ENCODE data around the gene CIART. TPM values are rescaled to one million over a fixed set of nuclear protein-coding genes. Genes with fewer than 3 reads are reported as not detected.

Gene CIART
- total RNA-seq, 1 experiment from 2014 or later, result 5.3 TPM

DNA sequence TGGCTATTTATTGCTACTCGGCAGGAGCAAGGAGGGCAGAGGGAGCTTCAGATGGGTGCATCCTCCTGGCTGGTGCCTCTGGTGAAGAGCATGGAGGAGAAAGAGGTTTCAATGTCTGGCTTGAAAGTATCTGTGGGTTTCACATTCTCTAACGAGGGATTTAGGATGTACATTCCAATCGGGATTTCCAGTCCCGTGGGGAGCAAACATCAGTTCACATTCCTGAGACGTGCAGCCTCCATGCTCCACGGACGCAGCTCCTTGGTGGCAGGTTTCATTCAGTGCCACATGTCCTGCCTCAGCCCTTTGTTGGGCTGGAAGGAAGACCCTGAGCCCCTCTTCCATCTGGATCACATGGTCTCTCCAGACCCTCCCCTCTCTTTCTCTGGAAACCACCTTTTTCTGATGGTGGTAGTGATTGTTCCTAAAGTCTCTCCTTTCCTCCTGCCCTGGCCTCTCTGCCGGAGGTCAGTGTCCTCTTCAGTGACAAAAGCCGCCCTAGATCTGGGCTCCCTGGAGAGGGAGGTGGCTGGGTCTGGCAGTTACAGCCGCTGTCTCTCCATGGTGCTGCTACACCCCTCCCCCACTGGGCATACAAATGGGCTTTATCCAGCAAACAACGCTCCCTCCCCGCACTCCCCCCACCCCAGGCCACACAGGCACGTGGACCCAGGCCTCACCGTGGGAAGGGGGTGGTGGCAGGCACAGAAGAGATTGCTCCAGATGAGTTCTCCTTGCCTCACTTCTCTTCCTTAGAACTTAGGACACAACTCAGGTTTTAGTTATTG lies 25.6 kb upstream of the CIART start:
- Histone ChIP-seq H3K4me3 (ENCODE audit: insufficient read depth, low read depth, low read length) (peak overlapping the region; percentile 79), H3K36me3 (replicated peaks; ENCODE audit: control insufficient read depth, insufficient read depth, low read length) (peaks cover 8% of the 10 kb centered on the region), H3K27me3 (ENCODE audit: control insufficient read depth, insufficient read depth, low read length) (no peaks in the 10 kb centered on the region)
- peak; percentile 63 for DNase-seq

DNA sequence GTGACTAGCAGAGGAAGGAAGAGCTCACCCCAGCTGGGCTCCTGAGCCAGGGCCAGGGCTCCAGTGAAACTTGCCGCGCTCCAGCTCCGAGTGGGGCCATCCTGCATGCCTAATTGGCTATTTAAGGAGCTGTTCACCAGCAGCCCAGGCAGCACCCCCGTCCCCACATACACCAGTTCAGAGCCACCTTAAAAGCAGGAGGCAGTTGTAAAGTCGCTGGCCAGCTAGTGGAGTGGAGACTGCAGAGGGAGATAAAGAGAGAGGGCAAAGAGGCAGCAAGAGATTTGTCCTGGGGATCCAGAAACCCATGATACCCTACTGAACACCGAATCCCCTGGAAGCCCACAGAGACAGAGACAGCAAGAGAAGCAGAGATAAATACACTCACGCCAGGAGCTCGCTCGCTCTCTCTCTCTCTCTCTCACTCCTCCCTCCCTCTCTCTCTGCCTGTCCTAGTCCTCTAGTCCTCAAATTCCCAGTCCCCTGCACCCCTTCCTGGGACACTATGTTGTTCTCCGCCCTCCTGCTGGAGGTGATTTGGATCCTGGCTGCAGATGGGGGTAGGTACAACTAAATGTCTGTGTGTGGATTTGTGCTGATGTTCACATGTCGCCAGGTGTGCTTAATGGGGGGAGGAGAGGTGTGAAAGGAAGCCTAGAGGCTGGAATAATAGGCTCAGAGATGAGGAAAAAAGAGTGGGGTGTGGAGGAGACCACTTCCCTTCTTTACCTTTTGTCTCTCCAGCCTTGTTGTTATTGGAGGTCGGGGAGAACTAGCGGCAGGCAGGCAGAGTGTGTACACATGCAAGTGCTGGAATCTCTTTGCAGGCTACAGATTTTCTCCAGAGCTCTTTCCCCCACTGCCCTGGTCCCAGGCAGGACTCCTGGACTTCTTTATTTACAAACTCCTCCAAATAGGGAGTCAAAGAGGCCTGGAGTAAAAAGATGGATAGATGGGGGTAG lies 24.4 kb upstream of the CIART start, which contains the start of gene CA14:
CA14 (plus strand) TSS at position 151 of the 962 bp plus-strand sequence; CDS start at position 506, 355 bp downstream.
- H3K36me3 ChIP-seq (replicated peaks; ENCODE audit: control insufficient read depth, insufficient read depth, low read length), result peaks cover 13% of the 10 kb centered on the region
- H3K4me3 ChIP-seq (ENCODE audit: insufficient read depth, low read depth, low read length), result peak within 1 kb of the TSS; percentile 79
- DNase-seq, result peak; percentile 56
- no peaks in the 10 kb centered on the region for H3K27me3 ChIP-seq (ENCODE audit: control insufficient read depth, insufficient read depth, low read length)

DNA sequence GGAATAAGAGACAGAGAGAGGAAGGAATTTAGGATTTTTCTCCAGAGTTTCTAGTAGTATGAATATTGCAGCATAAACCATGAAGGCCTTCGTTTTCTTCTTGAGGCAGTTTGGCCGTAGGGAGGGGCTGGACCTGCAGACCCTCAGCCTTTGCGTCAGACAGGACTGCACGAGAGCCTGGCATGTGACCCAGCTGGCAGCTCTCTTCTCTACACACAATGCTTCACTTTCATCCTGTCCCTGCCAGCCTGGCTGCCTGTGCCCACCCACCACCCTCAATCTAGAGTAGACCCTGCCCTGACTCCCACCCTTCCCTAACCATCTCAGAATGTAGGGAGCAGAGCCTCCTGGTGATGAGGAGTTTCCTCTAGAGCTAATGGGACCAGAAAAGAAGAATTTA lies 23.1 kb upstream of the CIART start:
- H3K36me3 ChIP-seq (replicated peaks; ENCODE audit: control insufficient read depth, insufficient read depth, low read length), result peaks cover 19% of the 10 kb centered on the region
- peak overlapping the region; percentile 79 for H3K4me3 ChIP-seq (ENCODE audit: insufficient read depth, low read depth, low read length)
- DNase-seq, result no peak
- no peaks in the 10 kb centered on the region for H3K27me3 ChIP-seq (ENCODE audit: control insufficient read depth, insufficient read depth, low read length)

DNA sequence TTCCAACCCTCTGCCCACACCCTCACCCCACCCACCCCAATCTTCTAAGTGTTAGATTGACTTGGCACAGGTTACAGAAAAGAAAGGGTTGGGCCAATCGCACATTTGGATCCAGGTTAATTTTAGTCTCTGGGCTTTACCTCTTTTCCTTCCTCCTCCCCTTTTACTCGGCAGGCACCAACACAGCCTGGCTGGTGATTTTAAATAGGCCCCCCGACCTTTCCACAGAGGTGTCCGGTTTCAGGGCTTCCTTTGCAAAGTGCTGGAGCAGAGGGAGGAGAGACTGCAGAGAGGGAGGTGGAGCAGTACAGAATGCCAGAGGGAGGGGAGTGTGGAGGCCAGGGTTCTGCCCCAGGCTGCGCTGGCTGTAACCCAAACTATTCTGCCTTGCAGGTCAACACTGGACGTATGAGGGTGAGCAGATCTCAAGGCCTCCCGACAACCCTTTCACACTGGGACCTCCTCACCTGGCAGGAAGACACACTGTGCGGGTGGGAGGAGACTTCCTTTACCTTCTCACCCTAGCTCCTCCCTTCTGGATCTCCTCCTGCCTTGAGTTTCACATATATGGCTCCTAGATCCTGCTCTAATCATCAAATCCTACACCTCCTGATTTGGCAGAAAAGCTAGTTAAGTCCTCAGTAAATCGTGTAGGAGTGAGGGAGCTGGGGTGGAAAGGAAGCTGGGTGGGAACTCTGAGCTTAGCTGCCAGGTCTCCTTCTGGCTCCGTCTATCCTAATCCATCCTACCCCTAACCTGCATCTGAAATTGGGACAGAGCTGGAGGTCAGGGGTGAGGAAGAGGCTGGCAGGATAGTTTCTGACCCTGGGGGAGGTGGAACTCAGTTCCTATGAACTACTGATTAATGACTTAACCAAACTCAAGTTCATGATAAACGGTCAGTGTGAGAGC lies 22.3 kb upstream of the CIART start:
- Histone ChIP-seq H3K4me3 (ENCODE audit: insufficient read depth, low read depth, low read length) (peak overlapping the region; percentile 79), H3K36me3 (replicated peaks; ENCODE audit: control insufficient read depth, insufficient read depth, low read length) (peaks cover 25% of the 10 kb centered on the region), H3K27me3 (ENCODE audit: control insufficient read depth, insufficient read depth, low read length) (no peaks in the 10 kb centered on the region)
- peak; percentile 88 for DNase-seq

DNA sequence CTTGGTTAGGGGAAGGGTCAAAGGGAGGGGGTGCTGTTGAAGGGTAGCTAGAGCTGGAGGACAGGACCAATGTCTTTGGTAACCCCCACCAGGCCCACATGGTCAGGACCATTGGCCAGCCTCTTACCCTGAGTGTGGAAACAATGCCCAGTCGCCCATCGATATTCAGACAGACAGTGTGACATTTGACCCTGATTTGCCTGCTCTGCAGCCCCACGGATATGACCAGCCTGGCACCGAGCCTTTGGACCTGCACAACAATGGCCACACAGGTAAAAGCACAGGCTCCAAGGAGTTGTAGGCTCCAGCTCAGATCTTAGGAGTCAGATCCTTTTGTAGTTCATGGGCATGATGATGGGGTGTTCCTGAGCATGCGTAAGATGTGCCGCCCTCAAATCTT lies 21.0 kb upstream of the CIART start:
- no peak for DNase-seq
- Histone ChIP-seq H3K36me3 (replicated peaks; ENCODE audit: control insufficient read depth, insufficient read depth, low read length) (peaks cover 35% of the 10 kb centered on the region), H3K27me3 (ENCODE audit: control insufficient read depth, insufficient read depth, low read length) (no peaks in the 10 kb centered on the region)

DNA sequence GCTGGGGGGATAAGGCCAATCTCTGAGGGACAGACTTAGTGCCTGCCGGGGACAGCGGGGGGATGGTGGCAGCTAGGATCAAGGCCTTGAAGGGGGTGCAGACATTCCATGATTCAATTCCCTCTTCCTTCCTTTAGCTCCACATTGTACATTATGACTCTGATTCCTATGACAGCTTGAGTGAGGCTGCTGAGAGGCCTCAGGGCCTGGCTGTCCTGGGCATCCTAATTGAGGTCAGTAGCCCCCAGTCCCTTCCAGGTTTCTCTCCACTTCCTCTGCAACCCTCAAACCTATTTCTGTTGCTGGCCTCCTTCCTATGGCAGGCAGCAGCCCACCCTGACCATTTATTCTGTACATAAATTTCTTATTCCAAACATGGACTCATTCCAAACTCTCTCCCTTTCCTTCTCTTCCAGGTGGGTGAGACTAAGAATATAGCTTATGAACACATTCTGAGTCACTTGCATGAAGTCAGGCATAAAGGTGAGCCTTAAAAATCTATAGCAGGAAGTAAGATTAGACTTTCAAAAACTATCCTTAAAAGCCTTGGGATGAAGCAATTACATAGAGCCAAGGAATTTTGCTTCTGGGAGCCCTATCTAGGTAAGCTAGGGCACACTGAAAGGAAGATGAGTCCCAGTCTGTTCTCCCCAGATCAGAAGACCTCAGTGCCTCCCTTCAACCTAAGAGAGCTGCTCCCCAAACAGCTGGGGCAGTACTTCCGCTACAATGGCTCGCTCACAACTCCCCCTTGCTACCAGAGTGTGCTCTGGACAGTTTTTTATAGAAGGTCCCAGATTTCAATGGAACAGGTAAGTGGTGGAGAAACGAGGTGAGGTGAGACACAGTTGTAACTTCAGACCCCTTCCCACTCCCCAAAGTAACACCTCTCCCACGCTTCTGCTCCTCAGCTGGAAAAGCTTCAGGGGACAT lies 19.7 kb upstream of the CIART start:
- H3K27me3 ChIP-seq (ENCODE audit: control insufficient read depth, insufficient read depth, low read length), result no peaks in the 10 kb centered on the region
- H3K4me3 ChIP-seq (ENCODE audit: insufficient read depth, low read depth, low read length), result no peak overlapping the region
- DNase-seq, result no peak
- H3K36me3 ChIP-seq (replicated peaks; ENCODE audit: control insufficient read depth, insufficient read depth, low read length), result peaks cover 40% of the 10 kb centered on the region

More for the DNA sequence above, 21.0 kb upstream of the CIART start:
- H3K4me3 ChIP-seq (ENCODE audit: insufficient read depth, low read depth, low read length), result no peak overlapping the region

DNA sequence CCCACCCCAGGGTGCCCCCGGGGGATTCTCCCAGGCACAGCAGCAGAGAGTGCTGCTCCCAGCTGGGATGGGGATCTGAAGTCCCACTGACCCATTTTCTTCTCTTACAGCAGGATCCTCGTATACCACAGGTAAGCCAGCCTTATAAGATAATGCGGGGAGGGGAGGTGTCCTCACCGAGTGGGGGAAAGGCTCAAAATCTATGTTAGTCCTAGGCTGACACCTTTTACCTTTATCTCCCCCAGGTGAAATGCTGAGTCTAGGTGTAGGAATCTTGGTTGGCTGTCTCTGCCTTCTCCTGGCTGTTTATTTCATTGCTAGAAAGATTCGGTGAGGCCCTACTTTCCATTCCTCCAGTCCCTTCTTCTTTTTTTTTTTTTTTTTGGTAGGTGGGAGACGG lies 18.8 kb upstream of the CIART start:
- no peak for DNase-seq
- H3K36me3 ChIP-seq (replicated peaks; ENCODE audit: control insufficient read depth, insufficient read depth, low read length), result peaks cover 40% of the 10 kb centered on the region
- H3K4me3 ChIP-seq (ENCODE audit: insufficient read depth, low read depth, low read length), result no peak overlapping the region
- no peaks in the 10 kb centered on the region for H3K27me3 ChIP-seq (ENCODE audit: control insufficient read depth, insufficient read depth, low read length)

DNA sequence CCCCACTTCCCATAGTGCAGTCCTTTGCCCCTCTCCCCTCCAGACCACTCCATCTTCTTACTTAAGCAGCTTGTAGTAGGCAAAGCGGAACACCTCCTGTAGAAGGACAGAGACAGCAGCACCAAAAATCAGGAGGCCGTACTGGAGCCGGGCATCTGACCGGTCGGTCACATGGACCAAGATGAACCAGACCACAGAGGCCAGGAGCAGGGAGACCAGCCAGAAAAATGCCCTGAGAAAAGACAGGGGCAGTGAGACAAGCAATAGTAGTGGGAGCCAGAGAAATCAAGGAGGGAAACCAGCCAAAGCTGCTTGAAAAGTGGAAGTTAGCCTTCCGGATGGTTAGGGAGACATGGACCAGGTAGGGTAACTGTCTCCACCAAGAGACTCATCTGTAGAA lies 14.5 kb upstream of the CIART start:
- Histone ChIP-seq H3K4me3 (ENCODE audit: insufficient read depth, low read depth, low read length) (peak overlapping the region; percentile 90), H3K36me3 (replicated peaks; ENCODE audit: control insufficient read depth, insufficient read depth, low read length) (peaks cover 27% of the 10 kb centered on the region)

DNA sequence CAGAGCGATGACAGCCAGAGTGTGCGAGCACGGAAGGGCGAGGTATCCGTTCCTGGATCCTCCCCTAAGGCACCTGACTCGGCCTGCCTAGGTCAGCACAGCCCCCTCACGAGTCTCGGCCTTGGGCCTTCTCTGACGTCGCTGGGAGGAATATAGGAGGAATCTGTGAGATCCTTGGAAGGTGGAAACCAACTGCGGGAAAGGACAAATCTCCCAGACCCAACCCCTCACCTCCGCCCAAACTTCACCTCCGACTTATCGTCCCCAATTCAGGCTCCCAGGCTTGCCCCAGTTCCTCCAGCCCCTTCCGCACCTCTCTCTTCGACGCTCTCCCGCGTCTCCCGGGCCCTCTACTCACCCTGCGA lies 14.0 kb upstream of the CIART start:
- H3K36me3 ChIP-seq (replicated peaks; ENCODE audit: control insufficient read depth, insufficient read depth, low read length), result peaks cover 23% of the 10 kb centered on the region
- H3K27me3 ChIP-seq (ENCODE audit: control insufficient read depth, insufficient read depth, low read length), result no peaks in the 10 kb centered on the region
- H3K4me3 ChIP-seq (ENCODE audit: insufficient read depth, low read depth, low read length), result peak overlapping the region; percentile 90
- DNase-seq, result peak; percentile 58

More for the DNA sequence above, 14.5 kb upstream of the CIART start:
- peak; percentile 12 for DNase-seq
- H3K27me3 ChIP-seq (ENCODE audit: control insufficient read depth, insufficient read depth, low read length), result no peaks in the 10 kb centered on the region

DNA sequence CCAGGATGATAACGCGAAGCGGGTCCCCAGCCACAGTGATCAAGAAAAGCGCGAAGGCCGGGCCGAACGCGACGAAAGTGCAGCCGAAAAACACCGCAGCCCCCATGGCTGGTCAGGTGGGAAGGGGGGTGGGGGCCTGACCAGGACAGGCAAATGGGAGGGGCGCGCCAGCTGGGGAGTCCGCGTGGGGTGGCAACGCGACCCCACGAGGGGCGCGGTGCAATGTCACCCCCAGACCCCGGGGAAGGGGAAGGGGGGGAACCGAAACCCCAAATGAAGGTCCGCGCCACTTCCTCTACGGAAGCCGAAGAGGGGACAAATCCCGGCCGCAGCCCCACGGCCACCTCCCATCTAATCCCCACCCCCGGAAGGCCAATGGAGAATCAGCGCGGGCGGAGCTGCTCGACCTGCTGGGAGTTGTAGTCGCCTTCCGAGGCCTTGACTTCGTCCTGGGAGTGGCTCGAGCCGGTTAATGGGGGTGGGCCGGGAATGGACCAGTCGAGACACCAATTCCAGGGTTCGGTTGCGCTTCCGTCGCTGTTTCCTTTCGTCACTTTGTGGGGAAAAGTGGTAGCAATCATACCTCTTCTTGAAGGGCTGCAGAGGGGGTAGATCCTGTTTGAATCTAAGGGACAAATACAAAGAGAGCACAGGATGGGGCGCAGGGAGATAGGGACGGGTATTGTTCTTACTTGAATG lies 13.5 kb upstream of the CIART start, which contains the start of gene APH1A:
APH1A (minus strand) TSS at position 312 of the 699 bp plus-strand sequence; CDS start at position 106, 206 bp downstream.
- Histone ChIP-seq H3K36me3 (replicated peaks; ENCODE audit: control insufficient read depth, insufficient read depth, low read length) (peaks cover 21% of the 10 kb centered on the region), H3K27me3 (ENCODE audit: control insufficient read depth, insufficient read depth, low read length) (no peaks in the 10 kb centered on the region), H3K4me3 (ENCODE audit: insufficient read depth, low read depth, low read length) (peak within 1 kb of the TSS; percentile 90)
- DNase-seq, result peak; percentile 99

DNA sequence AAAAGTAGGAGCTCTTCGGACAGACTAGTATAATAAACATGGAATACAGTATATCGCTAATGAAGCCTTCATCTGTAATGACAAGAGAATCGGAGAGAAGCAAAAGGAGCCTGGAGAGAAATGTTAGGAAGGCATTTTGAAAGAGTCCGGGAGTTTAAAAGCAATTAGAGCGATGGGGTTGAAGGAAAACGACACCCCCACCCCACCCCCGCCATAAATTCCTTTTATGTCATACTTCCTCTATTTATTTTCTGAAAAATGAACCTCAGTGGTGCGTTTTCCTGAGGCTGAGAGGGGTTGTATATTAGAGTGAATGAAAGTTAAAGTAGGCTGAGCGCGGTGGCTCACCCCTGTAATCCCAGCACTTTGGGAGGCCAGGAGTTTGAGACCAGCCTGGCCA lies 12.9 kb upstream of the CIART start:
- peaks cover 20% of the 10 kb centered on the region for H3K36me3 ChIP-seq (replicated peaks; ENCODE audit: control insufficient read depth, insufficient read depth, low read length)
- DNase-seq, result no peak
- peak overlapping the region; percentile 49 for H3K4me3 ChIP-seq (ENCODE audit: insufficient read depth, low read depth, low read length)
- H3K27me3 ChIP-seq (ENCODE audit: control insufficient read depth, insufficient read depth, low read length), result no peaks in the 10 kb centered on the region

DNA sequence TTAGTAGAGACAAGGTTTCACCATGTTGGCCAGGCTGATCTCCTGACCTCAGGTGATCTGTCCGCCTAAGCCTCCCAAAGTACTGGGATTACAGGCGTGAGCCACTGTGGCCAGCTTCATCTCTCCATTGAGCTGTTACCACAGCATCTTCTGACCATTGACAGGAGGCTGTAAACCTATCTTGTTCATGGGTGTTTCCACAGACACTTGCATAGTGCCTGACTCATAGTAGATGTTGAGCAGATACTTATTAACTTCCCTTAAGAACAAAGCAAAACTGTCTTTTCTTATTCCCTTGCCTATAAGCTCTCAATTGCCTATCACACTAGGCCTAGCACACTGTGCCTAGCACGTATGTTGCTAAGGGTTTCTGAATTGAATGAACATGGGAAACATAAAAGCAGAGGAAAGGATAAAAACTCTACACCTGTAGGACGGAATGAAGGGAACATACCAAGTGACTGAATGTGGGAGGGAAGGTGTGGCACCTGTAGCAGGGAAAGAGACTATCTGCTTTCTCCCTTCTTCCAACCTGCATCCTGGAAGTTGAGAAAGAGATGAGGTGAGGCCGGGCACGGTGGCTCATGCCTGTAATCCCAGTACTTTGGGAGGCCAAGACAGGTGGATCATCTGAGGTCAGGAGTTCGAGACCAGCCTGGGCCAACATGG lies 10.9 kb upstream of the CIART start:
- Histone ChIP-seq H3K4me3 (ENCODE audit: insufficient read depth, low read depth, low read length) (no peak overlapping the region), H3K36me3 (replicated peaks; ENCODE audit: control insufficient read depth, insufficient read depth, low read length) (peaks cover 5% of the 10 kb centered on the region), H3K27me3 (ENCODE audit: control insufficient read depth, insufficient read depth, low read length) (no peaks in the 10 kb centered on the region)
- DNase-seq, result no peak
